GM23338 (cell line): Measurements from ENCODE around the gene MEGF8.

Experiments used
- CREB1 ChIP-seq: fragments of 250-450 bp; sonication (Bioruptor Pico); IDR thresholded peaks from 2 replicates; pipeline ENCODE4 v1.5.0; 2020; ENCODE audit warnings: low read depth, mild to moderate bottlenecking, moderate library complexity
- CTCF ChIP-seq, 2 experiments: fragments of 200-600 bp in 1 of 2; sonication (generic) in 1 of 2; conservative IDR thresholded peaks; 2 replicates each; pipeline versions ENCODE4 v1.5.1 to v1.6.1; 2016 to 2017; ENCODE audit warnings: antibody characterized with exemption in 2 of 2, low read depth in 2 of 2, mild to moderate bottlenecking in 2 of 2, moderate library complexity in 1 of 2
- ETS1 ChIP-seq: IDR thresholded peaks from 2 replicates; pipeline ENCODE4 v1.6.1; 2016; ENCODE audit warnings: antibody characterized with exemption
- EZH2 ChIP-seq: fragments of 200-600 bp; sonication (generic); IDR thresholded peaks from one replicate; pipeline ENCODE4 v1.8.0; 2017; ENCODE audit warnings: antibody characterized with exemption, mild to moderate bottlenecking, low read depth; ENCODE audit not compliant: unreplicated experiment
- EZH2phosphoT487 ChIP-seq: fragments of 200-600 bp; sonication (generic); IDR thresholded peaks from one replicate; pipeline ENCODE4 v1.8.1; 2018; ENCODE audit warnings: antibody characterized with exemption; ENCODE audit not compliant: unreplicated experiment
- JUNB ChIP-seq: IDR thresholded peaks from one replicate; pipeline ENCODE4 v1.6.1; 2016; ENCODE audit warnings: antibody characterized with exemption; ENCODE audit not compliant: unreplicated experiment
- NANOG ChIP-seq: IDR thresholded peaks from 2 replicates; pipeline ENCODE4 v1.6.1; 2016; ENCODE audit warnings: antibody characterized with exemption, borderline replicate concordance
- POLR2AphosphoS5 ChIP-seq: IDR thresholded peaks from 2 replicates; pipeline ENCODE4 v1.6.1; 2016; ENCODE audit warnings: antibody characterized with exemption, low read depth
- REST ChIP-seq: IDR thresholded peaks from one replicate; pipeline ENCODE4 v1.6.1; 2018; ENCODE audit warnings: antibody characterized with exemption; ENCODE audit not compliant: unreplicated experiment
- STAT1 ChIP-seq: IDR thresholded peaks from one replicate; pipeline ENCODE4 v1.6.1; 2016; ENCODE audit warnings: antibody characterized with exemption; ENCODE audit not compliant: unreplicated experiment
- ZNF331 ChIP-seq: fragments of 250-450 bp; sonication (Bioruptor Pico); IDR thresholded peaks from 2 replicates; pipeline ENCODE4 v1.5.0; 2020; ENCODE audit warnings: low read depth, mild to moderate bottlenecking, moderate library complexity
- ZNF462 ChIP-seq: fragments of 250-450 bp; sonication (Bioruptor Pico); IDR thresholded peaks from 2 replicates; pipeline ENCODE4 v1.5.0; 2020; ENCODE audit warnings: mild to moderate bottlenecking, moderate library complexity

- no peak for TF ChIP-seq CTCF (conservative IDR thresholded peaks at IDR 0.05; ENCODE audit: low read depth in 2 of 2)
- no peak for TF ChIP-seq JUNB
- no peak for TF ChIP-seq REST
- no peak for TF ChIP-seq CREB1 (CRISPR knock-in tag)
- TF ChIP-seq EZH2: no peak
- no peak for TF ChIP-seq POLR2AphosphoS5
- no peak for TF ChIP-seq STAT1
- TF ChIP-seq EZH2phosphoT487: no peak
- TF ChIP-seq NANOG: no peak
- TF ChIP-seq ETS1: no peak
- TF ChIP-seq ZNF331 (CRISPR knock-in tag): no peak
- no peak for TF ChIP-seq ZNF462 (CRISPR knock-in tag)
Measured at GRCh38 chr19:42282819-42283187, 42.6 kb upstream of the MEGF8 start.
